ENCODE measurements around the gene ZFP69B. TPM values are rescaled to one million over a fixed set of nuclear protein-coding genes. Genes with fewer than 3 reads are reported as not detected.

Gene ZFP69B
- polyA plus RNA-seq, 1 donor (not counting 4 experiments of a cell fraction or from before 2014, with no cell fraction given), result 1.9 TPM

DNA sequence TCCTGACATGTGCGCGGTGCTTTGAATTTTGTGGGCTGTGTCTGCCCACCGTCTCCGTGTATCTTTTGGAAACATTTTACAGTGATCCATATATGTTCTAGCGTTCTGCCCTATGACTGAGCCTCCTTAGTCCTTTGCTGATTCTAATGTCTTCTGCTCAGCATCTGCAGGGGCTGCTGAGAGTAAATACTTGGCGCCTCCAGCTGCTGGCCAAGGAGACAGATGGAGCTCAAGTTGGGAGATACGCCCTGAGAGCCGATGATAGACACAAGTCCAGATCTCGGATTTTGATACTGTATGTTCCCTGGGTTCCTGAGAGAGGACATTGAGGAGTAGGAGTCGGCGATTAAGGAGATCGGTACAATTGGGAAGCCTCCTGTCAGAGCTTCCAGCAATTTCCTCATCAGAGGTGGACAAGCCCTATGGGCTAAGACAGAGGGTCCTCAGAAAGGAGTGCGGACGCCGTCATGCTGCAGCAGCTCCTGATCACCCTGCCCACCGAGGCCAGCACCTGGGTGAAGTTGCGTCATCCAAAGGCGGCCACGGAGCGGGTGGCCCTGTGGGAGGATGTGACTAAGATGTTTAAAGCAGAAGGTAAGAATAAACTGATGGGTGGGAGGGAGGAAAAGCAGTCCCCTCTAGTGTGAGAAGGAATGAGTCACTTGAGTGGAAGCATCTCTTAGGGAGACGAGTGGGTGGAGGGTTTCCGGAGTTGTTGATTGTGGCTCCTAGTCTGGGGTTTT is 390 bp downstream of the ZFP69B start:
- peaks cover 13% of the 10 kb centered on the region for H3K4me1 ChIP-seq (ENCODE audit: control insufficient read depth, extremely low read depth, insufficient read depth, low read length)
- peak overlapping the region; percentile 61 to 82 (median 66) for H3K4me3 ChIP-seq (ENCODE audit: control insufficient read depth in 2 of 3, extremely low read depth in 1 of 3, insufficient read depth in 2 of 3, low read depth in 1 of 3, low read length in 3 of 3)
- FAIRE-seq (no peak), DNase-seq (ENCODE audit: low read depth, low spot score) (no peak)
- H4K20me1 ChIP-seq (ENCODE audit: control insufficient read depth, extremely low read depth, insufficient read depth, low read length), result no peaks in the 10 kb centered on the region
- peak overlapping the region; percentile 82 for H3K9ac ChIP-seq (ENCODE audit: control insufficient read depth, extremely low read depth, insufficient read depth, low read length)
- H3K79me2 ChIP-seq (ENCODE audit: control insufficient read depth, insufficient read depth, low read length), result no peaks in the 10 kb centered on the region
- no peak overlapping the region for H3K27ac ChIP-seq (ENCODE audit: control insufficient read depth, insufficient read depth, low read length)
- no peaks in the 10 kb centered on the region for H3K9me1 ChIP-seq (ENCODE audit: control insufficient read depth, extremely low read depth, insufficient read depth, low read length)
- no peaks in the 10 kb centered on the region for H3K9me3 ChIP-seq (ENCODE audit: control insufficient read depth, low read depth, low read length)
- no peaks in the 10 kb centered on the region for H3K36me3 ChIP-seq (ENCODE audit: control insufficient read depth in 2 of 2, extremely low read depth in 1 of 2, insufficient read depth in 2 of 2, low read length in 2 of 2)
- H3K27me3 ChIP-seq (ENCODE audit: control insufficient read depth, extremely low read depth, insufficient read depth, low read length), result no peaks in the 10 kb centered on the region
- H2AFZ ChIP-seq (ENCODE audit: control insufficient read depth, low read length), result peak overlapping the region; percentile 91
- H3K4me2 ChIP-seq (ENCODE audit: control insufficient read depth, extremely low read depth, insufficient read depth, low read depth, low read length), result peak overlapping the region; percentile 88
- dilution Hi-C loops (cut with MboI; ENCODE audit: extremely low pct_ligation_motif_present, low sequenced_read_pairs), result no loop called here
- no peak for TF ChIP-seq EZH2 (IDR thresholded peaks at IDR 0.05; ENCODE audit: low read length)
- TF ChIP-seq CTCF (optimal IDR thresholded peaks at IDR 0.05 in 1 of 3, IDR thresholded peaks at IDR 0.05 in 1 of 3, conservative IDR thresholded peaks at IDR 0.05 in 1 of 3; ENCODE audit: extremely low read depth in 1 of 3, insufficient read depth in 2 of 3, low read length in 3 of 3), result no peak

- Histone ChIP-seq H3K9ac (ENCODE audit: control insufficient read depth, extremely low read depth, insufficient read depth, low read length) (no peak overlapping the region), H3K4me1 (ENCODE audit: control insufficient read depth, extremely low read depth, insufficient read depth, low read length) (peaks cover 13% of the 10 kb centered on the region), H3K36me3 (ENCODE audit: control insufficient read depth in 2 of 2, extremely low read depth in 1 of 2, insufficient read depth in 2 of 2, low read length in 2 of 2) (no peaks in the 10 kb centered on the region), H3K27ac (ENCODE audit: control insufficient read depth, insufficient read depth, low read length) (no peak overlapping the region), H3K27me3 (ENCODE audit: control insufficient read depth, extremely low read depth, insufficient read depth, low read length) (no peaks in the 10 kb centered on the region), H2AFZ (ENCODE audit: control insufficient read depth, low read length) (no peak overlapping the region), H3K4me3 (ENCODE audit: control insufficient read depth in 2 of 3, extremely low read depth in 1 of 3, insufficient read depth in 2 of 3, low read depth in 1 of 3, low read length in 3 of 3) (peak overlapping the region in 1 of 3 experiments; percentile 23), H3K4me2 (ENCODE audit: control insufficient read depth, extremely low read depth, insufficient read depth, low read depth, low read length) (peak overlapping the region; percentile 88), H3K79me2 (ENCODE audit: control insufficient read depth, insufficient read depth, low read length) (no peaks in the 10 kb centered on the region), H4K20me1 (ENCODE audit: control insufficient read depth, extremely low read depth, insufficient read depth, low read length) (no peaks in the 10 kb centered on the region), H3K9me3 (ENCODE audit: control insufficient read depth, low read depth, low read length) (no peaks in the 10 kb centered on the region), H3K9me1 (ENCODE audit: control insufficient read depth, extremely low read depth, insufficient read depth, low read length) (no peaks in the 10 kb centered on the region)
- dilution Hi-C loops (cut with MboI; ENCODE audit: extremely low pct_ligation_motif_present, low sequenced_read_pairs), result no loop called here
- TF ChIP-seq CTCF (optimal IDR thresholded peaks at IDR 0.05 in 1 of 3, IDR thresholded peaks at IDR 0.05 in 1 of 3, conservative IDR thresholded peaks at IDR 0.05 in 1 of 3; ENCODE audit: extremely low read depth in 1 of 3, insufficient read depth in 2 of 3, low read length in 3 of 3) (no peak), EZH2 (IDR thresholded peaks at IDR 0.05; ENCODE audit: low read length) (no peak)
- no peak for FAIRE-seq
- DNase-seq (ENCODE audit: low read depth, low spot score), result no peak
Observed at GRCh38 chr1:40451238-40451585, 936 bp downstream of the ZFP69B start.

All from keratinocyte (primary cell).